Skeletal muscle tissue (tissue), 4 donors: ENCODE data around the gene AMOT. TPM values are rescaled to one million over a fixed set of nuclear protein-coding genes. Genes with fewer than 3 reads are reported as not detected.
"Not testable (repeated sequence)": the region's sequence is repeated elsewhere in the genome, so short reads cannot be mapped to it uniquely, and the experiment has no call there.

Experiments used
- H3K27ac ChIP-seq: one replicate; pipeline ENCODE4 v1.7.0; 2013; ENCODE audit warnings: mild to moderate bottlenecking, low read depth, low read length, inconsistent platforms
- H3K27me3 ChIP-seq, 3 donors: one replicate each; pipeline ENCODE4 v1.7.0; 2013; ENCODE audit warnings: low read length in 3 of 3; ENCODE audit not compliant: control insufficient read depth in 3 of 3, insufficient read depth in 3 of 3
- H3K36me3 ChIP-seq, 3 donors: one replicate each; pipeline ENCODE4 v1.7.0; 2013; ENCODE audit warnings: low read length in 3 of 3; ENCODE audit not compliant: control insufficient read depth in 3 of 3, insufficient read depth in 3 of 3
- H3K4me1 ChIP-seq, 3 donors: one replicate each; pipeline ENCODE4 v1.7.0; 2013; ENCODE audit warnings: low read length in 3 of 3, mild to moderate bottlenecking in 3 of 3; ENCODE audit not compliant: control insufficient read depth in 3 of 3, insufficient read depth in 3 of 3
- H3K4me3 ChIP-seq, 3 donors: one replicate each; pipeline ENCODE4 v1.7.0; 2013; ENCODE audit warnings: low read length in 3 of 3
- H3K9ac ChIP-seq, 3 donors: one replicate each; pipeline ENCODE4 v1.7.0; 2013; ENCODE audit warnings: low read length in 3 of 3, mild to moderate bottlenecking in 3 of 3, moderate library complexity in 2 of 3, low read depth in 1 of 3
- H3K9me3 ChIP-seq, 3 donors: one replicate each; pipeline ENCODE4 v1.7.0; 2013; ENCODE audit warnings: low read length in 3 of 3; ENCODE audit not compliant: control insufficient read depth in 3 of 3
- total RNA-seq: library from RNA; depleted of rRNA; stranded (reverse); fragments of >200 nt; gene quantifications from one replicate; pipeline ENCODE4 v1.2.3, GENCODE V29; 2014
- donor health status: Osteomylitis.

Gene AMOT
- total RNA-seq, 1 donor from 2014 or later = 30.8 TPM

DNA sequence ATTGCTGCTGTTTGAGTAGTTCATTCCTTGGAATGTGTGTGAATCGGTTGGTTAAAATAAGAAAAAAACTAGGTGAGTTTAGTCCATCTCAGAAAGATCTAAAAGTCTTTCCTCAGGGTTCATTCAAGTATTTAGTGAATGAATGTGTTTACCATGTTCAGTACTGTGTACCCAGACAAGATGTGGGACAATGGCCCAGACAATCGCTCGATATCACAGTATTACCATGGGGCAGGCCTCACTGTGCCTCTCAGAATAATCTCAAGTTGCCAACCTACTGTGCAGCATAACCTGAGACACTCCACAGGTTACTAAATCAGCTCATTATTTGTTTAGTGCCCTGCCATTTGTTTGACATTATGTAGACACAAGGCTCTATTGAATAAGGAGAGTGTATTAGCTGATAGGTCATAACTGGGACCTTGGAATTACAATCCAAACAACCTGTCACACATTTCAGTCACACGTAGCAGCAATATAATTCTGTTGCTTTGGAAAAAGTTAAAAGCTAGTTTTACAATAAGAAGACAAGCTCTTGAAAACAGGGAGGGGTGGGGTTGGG lies 24.9 kb upstream of the AMOT start:
- Histone ChIP-seq H3K36me3 (no peaks in the 10 kb centered on the region), H3K9me3 (no peaks in the 10 kb centered on the region), H3K4me1 (no peaks in the 10 kb centered on the region), H3K27me3 (peaks cover 0 to 3% (median 0%) of the 10 kb centered on the region in 3 donors), H3K9ac (no peak overlapping the region), H3K4me3 (no peak overlapping the region), H3K27ac (no peak overlapping the region)

DNA sequence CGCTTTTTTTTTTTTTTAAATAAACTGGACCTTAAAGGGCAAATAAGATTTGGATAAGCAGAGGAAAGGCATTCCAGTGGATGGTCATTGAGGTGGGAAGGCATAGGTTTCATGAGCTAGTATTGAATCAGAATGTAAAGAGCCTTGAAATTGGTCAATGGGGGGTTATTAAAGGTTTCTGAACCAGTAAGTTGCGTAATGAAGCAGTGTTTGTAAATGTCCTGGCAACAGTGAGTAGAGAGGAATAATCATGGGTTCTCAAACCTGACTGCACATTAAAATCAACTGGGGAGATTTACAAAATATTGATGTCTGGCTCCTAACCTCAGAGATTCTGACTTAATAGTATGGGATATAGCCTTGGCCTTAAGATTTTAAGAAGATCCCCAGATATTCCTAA lies 23.2 kb upstream of the AMOT start:
- peaks cover 0 to 3% (median 0%) of the 10 kb centered on the region in 3 donors for H3K27me3 ChIP-seq
- H3K9me3 ChIP-seq = no peaks in the 10 kb centered on the region
- H3K27ac ChIP-seq = no peak overlapping the region
- H3K9ac ChIP-seq = no peak overlapping the region
- no peak overlapping the region for H3K4me3 ChIP-seq
- H3K4me1 ChIP-seq = no peaks in the 10 kb centered on the region
- no peaks in the 10 kb centered on the region for H3K36me3 ChIP-seq

DNA sequence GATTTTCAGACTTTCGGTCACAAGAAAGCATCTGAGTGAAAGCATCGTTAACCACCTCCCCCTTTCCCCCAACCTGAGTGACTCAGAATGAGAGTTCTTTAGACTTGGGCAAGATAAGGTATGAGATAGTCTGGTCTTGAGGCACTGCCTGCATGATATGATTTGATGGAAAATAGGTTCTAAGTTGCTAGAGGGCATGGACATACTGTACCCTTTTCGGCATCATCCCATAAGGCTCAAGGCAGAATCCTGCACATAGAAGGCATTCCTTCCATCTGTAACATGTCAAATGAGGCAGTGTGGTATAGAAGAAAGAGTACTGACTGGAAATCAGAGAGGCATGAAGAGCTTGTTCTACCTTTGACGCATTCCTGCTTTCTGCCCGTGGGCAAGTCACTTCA lies 16.8 kb upstream of the AMOT start:
- Histone ChIP-seq H3K9me3 (no peaks in the 10 kb centered on the region), H3K4me3 (no peak overlapping the region), H3K27me3 (no peaks in the 10 kb centered on the region), H3K9ac (no peak overlapping the region), H3K36me3 (no peaks in the 10 kb centered on the region), H3K27ac (no peak overlapping the region), H3K4me1 (no peaks in the 10 kb centered on the region)

DNA sequence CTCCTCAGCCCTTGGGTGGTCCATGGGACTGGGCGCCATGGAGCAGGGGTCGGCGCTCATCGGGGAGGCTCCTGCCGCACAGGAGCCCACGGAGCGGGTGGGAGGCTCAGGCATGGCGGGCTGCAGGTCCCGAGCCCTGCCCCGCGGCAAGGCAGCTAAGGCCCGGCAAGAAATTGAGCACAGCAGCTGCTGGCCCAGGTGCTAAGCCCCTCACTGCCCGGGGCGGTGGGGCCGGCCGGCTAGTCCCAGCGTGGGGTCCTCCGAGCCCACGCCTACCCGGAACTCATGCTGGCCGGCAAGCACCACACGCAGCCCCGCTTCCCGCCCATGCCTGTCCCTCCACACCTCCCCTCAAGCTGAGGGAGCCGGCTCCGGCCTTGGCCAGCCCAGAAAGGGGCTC lies 14.3 kb upstream of the AMOT start:
- not testable (repeated sequence) for H3K36me3 ChIP-seq, H3K4me3 ChIP-seq, H3K4me1 ChIP-seq, H3K9ac ChIP-seq, H3K27ac ChIP-seq, H3K9me3 ChIP-seq, H3K27me3 ChIP-seq

DNA sequence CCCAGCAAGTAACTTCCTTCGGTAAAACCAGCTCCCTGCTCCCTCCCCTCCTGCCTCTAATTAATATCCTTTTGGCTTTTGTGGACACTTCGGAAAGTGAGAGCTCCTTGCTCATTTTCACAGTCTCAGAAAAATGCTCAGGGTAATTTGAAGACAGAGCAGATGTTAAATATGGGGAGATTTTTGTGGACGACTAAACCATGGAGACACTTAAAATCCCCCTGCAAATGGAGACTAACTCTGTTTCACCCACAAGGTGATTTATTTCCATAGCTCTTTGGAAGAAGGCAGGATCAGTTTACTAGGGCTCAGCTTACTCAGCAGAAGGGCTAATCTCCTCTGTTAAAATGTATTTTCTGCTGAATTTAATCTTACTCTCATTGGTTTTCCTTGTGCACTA lies 12.2 kb upstream of the AMOT start:
- Histone ChIP-seq H3K27me3 (peaks cover 0 to 3% (median 0%) of the 10 kb centered on the region in 3 donors), H3K4me3 (no peak overlapping the region), H3K9me3 (no peaks in the 10 kb centered on the region), H3K36me3 (no peaks in the 10 kb centered on the region), H3K9ac (no peak overlapping the region), H3K27ac (no peak overlapping the region), H3K4me1 (peaks cover 4 to 7% (median 7%) of the 10 kb centered on the region in 3 donors)

DNA sequence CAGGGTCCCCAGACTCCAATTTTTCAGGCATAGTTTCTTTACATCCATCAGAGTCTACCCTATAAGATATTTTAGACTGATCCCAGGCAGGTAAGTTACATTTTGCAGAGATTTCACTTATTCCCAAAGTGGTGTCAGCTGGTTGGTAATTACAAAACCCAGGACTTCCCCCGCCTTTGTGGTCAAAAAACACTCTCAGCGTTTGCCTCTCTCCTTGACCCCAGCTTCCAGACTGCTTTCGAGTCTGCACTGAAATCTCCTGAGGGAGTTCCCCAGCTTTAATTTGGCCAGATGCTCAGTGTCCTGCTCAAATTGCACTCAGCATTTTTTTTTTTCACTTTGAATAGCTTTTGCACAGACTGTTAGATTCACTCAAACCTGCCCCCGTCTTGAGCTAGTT lies 11.2 kb upstream of the AMOT start:
- Histone ChIP-seq H3K36me3 (no peaks in the 10 kb centered on the region), H3K27ac (no peak overlapping the region), H3K9ac (peak overlapping the region in 1 of 3 donors; percentile 33), H3K9me3 (no peaks in the 10 kb centered on the region), H3K27me3 (peaks cover 0 to 3% (median 0%) of the 10 kb centered on the region in 3 donors), H3K4me3 (no peak overlapping the region), H3K4me1 (peaks cover 4 to 7% (median 7%) of the 10 kb centered on the region in 3 donors)

DNA sequence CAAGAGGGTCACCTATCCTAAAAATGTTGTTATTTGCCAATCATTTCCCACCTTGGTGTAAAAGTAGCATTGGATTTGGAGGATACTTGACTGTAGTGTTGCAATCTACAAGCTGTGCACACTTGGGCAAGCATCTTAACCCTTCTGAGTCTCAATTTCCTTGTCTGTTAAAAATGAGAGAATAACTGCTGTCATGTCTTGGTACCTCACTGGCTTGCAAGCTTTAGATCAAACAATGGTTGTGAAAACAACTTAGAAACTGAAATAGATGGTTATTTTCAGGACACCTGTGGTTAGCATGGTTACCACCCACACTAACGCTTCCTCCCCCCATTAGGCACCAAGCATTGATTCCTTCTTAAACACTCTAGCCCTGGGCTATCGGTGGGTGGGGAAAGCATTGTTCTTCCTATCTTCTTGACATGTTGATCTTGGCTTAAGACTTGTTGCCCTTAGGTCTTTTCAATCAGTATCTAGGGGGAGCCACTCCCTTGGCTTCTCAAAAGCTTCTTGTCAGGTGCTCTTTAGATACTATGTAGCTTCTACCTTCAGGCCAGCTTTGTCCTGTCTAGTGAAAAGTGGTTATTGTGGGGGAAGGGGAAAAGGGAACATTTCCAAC lies 10.6 kb upstream of the AMOT start:
- Histone ChIP-seq H3K27me3 (peaks cover 0 to 3% (median 0%) of the 10 kb centered on the region in 3 donors), H3K9ac (peak overlapping the region in 1 of 3 donors; percentile 33), H3K4me1 (peaks cover 4 to 7% (median 7%) of the 10 kb centered on the region in 3 donors), H3K27ac (no peak overlapping the region), H3K36me3 (no peaks in the 10 kb centered on the region), H3K9me3 (no peaks in the 10 kb centered on the region), H3K4me3 (no peak overlapping the region)

DNA sequence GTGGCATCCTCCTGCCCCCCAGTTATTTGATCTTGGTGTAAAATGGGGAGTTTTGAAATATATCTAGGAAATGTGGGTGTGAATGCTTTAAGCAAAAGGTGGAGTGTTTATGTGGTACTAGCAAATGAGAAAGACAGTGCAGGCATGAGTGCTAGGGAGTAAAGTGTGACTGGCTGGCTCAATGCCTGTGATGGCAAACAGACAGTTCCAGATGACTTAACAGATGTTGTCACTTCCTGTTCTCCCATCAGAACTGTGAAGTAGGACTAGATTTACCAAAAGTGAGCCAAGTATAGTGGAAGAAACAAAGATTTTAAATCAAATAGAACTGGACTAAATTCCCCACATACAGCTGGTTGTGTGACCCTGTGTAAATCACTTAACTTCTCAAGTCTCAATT lies 8.4 kb upstream of the AMOT start:
- peaks cover 0 to 3% (median 0%) of the 10 kb centered on the region in 3 donors for H3K27me3 ChIP-seq
- no peaks in the 10 kb centered on the region for H3K9me3 ChIP-seq
- H3K4me3 ChIP-seq = no peak overlapping the region
- peaks cover 4 to 7% (median 7%) of the 10 kb centered on the region in 3 donors for H3K4me1 ChIP-seq
- H3K36me3 ChIP-seq = no peaks in the 10 kb centered on the region
- H3K9ac ChIP-seq = no peak overlapping the region
- H3K27ac ChIP-seq = no peak overlapping the region

DNA sequence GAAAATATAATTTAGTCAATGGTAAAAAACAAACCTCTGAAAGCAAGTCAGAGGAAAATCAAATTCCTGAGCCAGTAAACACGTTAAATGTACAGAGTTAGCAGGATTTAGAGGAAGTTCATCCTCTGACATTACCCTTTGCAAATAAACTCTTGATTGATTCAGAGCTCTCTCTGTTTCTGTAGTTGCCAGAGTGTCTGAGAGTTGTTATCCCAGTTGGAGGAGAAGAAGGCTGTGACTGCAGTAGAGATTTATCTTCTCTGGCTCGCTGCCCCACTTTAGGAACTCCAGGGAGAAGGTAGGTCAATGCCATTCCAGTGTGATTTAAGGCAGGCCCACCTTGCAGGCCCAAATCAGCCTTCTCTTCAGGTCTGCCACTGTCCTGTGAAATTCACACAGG lies 6.2 kb upstream of the AMOT start:
- no peak overlapping the region for H3K4me3 ChIP-seq
- H3K9me3 ChIP-seq = no peaks in the 10 kb centered on the region
- H3K36me3 ChIP-seq = no peaks in the 10 kb centered on the region
- no peak overlapping the region for H3K9ac ChIP-seq
- H3K4me1 ChIP-seq = peaks cover 2 to 6% (median 2%) of the 10 kb centered on the region in 3 donors
- H3K27ac ChIP-seq = no peak overlapping the region
- peaks cover 0 to under 1% (median 0%) of the 10 kb centered on the region in 3 donors for H3K27me3 ChIP-seq

DNA sequence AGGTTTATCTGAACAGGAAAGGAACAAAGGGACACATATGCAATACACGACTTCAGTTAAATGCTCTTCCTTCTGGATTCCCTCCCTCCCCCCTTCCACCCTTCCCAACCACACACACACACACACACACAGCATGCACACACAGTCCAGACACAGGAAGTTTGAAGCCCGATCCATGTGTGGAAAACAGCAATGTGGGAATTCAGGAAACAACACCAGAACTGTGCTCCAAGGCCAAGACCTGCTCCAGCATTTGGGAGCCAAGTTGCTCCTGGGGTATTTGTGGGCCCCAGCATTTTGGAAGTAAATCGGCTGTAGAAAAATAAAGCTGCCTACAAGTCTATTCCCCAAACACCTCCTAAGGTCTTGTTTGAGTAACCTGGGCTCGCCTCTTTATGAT lies 5.6 kb upstream of the AMOT start:
- Histone ChIP-seq H3K9ac (no peak overlapping the region), H3K27me3 (no peaks in the 10 kb centered on the region), H3K4me1 (peaks cover 0 to 3% (median under 1%) of the 10 kb centered on the region in 3 donors), H3K4me3 (no peak overlapping the region), H3K9me3 (no peaks in the 10 kb centered on the region), H3K36me3 (no peaks in the 10 kb centered on the region), H3K27ac (no peak overlapping the region)
